PC-3 (cell line): ENCODE data around the gene MPZL3. TPM values are rescaled to one million over a fixed set of nuclear protein-coding genes. Genes with fewer than 3 reads are reported as not detected.

Experiments
- ATAC-seq: fragments of 200-7000 bp; cut with Tn5 transposase; 2 replicates; pipeline ENCODE4 v1.9.1; 2020; ENCODE audit warnings: mild to moderate bottlenecking, moderate library complexity
- BruUV-seq: library from RNA; stranded (reverse); fragments of 400-500 nt; replicated peaks from 2 replicates; lab custom pipeline; 2021; lab: Mats Ljungman, UMichigan
- CTCF ChIA-PET: fragments of 300-600 bp; sonication (Branson Sonifier 250); formaldehyde crosslinking; loops from one replicate; lab custom pipeline; 2022; ENCODE audit warnings: antibody characterized with exemption; lab: Charles Lee
- POLR2A ChIA-PET: fragments of 300-600 bp; sonication (Branson Sonifier 250); formaldehyde crosslinking; loops from one replicate; lab custom pipeline; 2022; ENCODE audit warnings: antibody characterized with exemption; ENCODE audit not compliant: unreplicated experiment; lab: Charles Lee
- DNase-seq: peaks from one replicate; pipeline ENCODE4 v3.0.0-alpha.2; 2015
- H2AFZ ChIP-seq: fragments of 300-600 bp; sonication (generic); 2 replicates; pipeline ENCODE4 v1.6.0; 2016; ENCODE audit warnings: antibody characterized with exemption, low read length
- H3F3A ChIP-seq: fragments of 300-600 bp; sonication (generic); one replicate; pipeline ENCODE4 v1.6.0; 2017; ENCODE audit warnings: antibody characterized with exemption, low read length, control low read depth, mild to moderate bottlenecking; ENCODE audit not compliant: unreplicated experiment
- H3K27ac ChIP-seq: fragments of 300-600 bp; sonication (generic); 2 replicates; pipeline ENCODE4 v1.5.1; 2016; ENCODE audit warnings: mild to moderate bottlenecking, low read length
- H3K27me3 ChIP-seq: fragments of 300-600 bp; sonication (generic); 2 replicates; pipeline ENCODE4 v1.6.1; 2016; ENCODE audit warnings: low read length, mixed read lengths
- H3K36me3 ChIP-seq: fragments of 300-600 bp; sonication (generic); 2 replicates; pipeline ENCODE4 v1.6.1; 2016; ENCODE audit warnings: low read depth, mixed run types, low read length, mixed read lengths
- H3K4me1 ChIP-seq: fragments of 300-600 bp; sonication (generic); 2 replicates; pipeline ENCODE4 v1.5.1; 2016; ENCODE audit warnings: low read length; ENCODE audit not compliant: insufficient read depth
- H3K4me2 ChIP-seq: fragments of 300-600 bp; sonication (generic); 2 replicates; pipeline ENCODE4 v1.6.0; 2016; ENCODE audit warnings: low read length
- H3K4me3 ChIP-seq: fragments of 300-600 bp; sonication (generic); 2 replicates; pipeline ENCODE4 v1.5.1; 2016; ENCODE audit warnings: mild to moderate bottlenecking, low read length, mixed read lengths
- H3K79me2 ChIP-seq: fragments of 300-600 bp; sonication (generic); 2 replicates; pipeline ENCODE4 v1.6.1; 2017; ENCODE audit warnings: low read length, mixed read lengths
- H3K9ac ChIP-seq: fragments of 300-600 bp; sonication (generic); 2 replicates; pipeline ENCODE4 v1.6.0; 2016; ENCODE audit warnings: mild to moderate bottlenecking, low read length
- H3K9me2 ChIP-seq: fragments of 300-600 bp; sonication (generic); replicated peaks from 2 replicates; pipeline ENCODE4 v1.6.1; 2016; ENCODE audit warnings: mixed run types, low read length, mixed read lengths
- H3K9me3 ChIP-seq: fragments of 300-600 bp; sonication (generic); 2 replicates; pipeline ENCODE4 v1.6.1; 2016; ENCODE audit warnings: low read length, mixed read lengths
- H4K20me1 ChIP-seq: fragments of 300-600 bp; sonication (generic); 2 replicates; pipeline ENCODE4 v1.6.1; 2016; ENCODE audit warnings: low read length, mixed read lengths
- EZH2 ChIP-seq: fragments of 300-600 bp; sonication (generic); IDR thresholded peaks from one replicate; pipeline ENCODE4 v1.6.1; 2017; ENCODE audit warnings: antibody characterized with exemption, mild to moderate bottlenecking, low read length; ENCODE audit not compliant: unreplicated experiment
- EZH2phosphoT487 ChIP-seq: fragments of 300-600 bp; sonication (generic); IDR thresholded peaks from 2 replicates; pipeline ENCODE4 v1.6.1; 2018; ENCODE audit warnings: mild to moderate bottlenecking, antibody characterized with exemption, low read length, borderline replicate concordance
- intact Hi-C: fragments of 100-400 bp; cut with micrococcal nuclease; formaldehyde crosslinking; loops from 2 replicates; pipeline ENCODE4 v1.9.0; 2023
- total RNA-seq: library from RNA; depleted of rRNA; stranded (reverse); fragments of >200 nt; gene quantifications from 2 replicates; pipeline ENCODE4 v1.2.3, GENCODE V29; 2014
- TF ChIP-seq, protein P1 (sequence below): fragments of 300-600 bp; sonication (generic); conservative IDR thresholded peaks from 2 replicates; pipeline ENCODE4 v1.5.1; 2017; ENCODE audit warnings: antibody characterized with exemption, low read depth, mild to moderate bottlenecking, low read length

Gene MPZL3
- total RNA-seq, 1 experiment from 2014 or later, result 7.0 TPM

DNA sequence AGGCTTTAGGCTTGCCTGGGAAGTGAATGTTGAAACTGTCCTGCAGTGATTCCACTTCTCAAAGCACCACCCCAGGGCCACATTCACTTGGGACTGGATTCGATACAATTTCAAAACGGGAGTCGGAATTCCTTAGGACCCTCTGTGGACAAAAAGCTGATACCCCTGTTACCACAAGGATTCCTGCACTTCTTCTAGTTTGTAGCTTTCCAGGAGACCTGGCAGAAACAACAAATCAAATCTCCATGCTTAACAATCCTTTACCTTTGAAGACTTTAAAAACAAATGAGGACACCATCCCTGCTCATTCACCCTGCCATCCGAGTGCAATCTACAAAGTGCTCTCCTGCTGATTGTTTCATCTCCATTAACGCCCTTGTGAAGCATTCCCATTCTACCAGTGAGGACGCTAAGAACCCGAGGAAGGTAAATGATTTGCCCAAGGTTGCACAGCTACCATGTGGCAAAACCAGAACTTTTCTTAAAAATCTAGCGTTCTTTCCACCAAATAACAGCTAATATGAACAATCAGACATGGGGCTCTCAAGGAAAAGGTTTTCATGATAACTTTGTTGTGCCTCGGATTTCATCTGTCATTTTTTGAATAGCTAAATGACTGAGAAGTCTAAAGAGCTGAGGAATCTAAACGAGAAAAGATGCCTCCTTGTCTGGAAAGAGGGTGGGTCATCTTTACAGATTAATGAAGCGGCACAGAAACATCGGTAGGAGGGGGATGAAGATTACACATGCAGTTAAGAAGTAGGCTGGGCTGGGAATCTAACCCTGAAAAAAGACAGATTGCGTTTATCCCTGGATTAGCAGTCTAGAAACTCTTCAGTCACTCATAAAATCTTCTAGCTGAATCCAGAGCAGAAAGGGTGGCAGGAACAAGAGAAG, 12.7 kb upstream of the MPZL3 start:
- peaks cover 21% of the 10 kb centered on the region for H3K79me2 ChIP-seq
- intact Hi-C loops, result loop anchor here (2.0 kb wide), 1 partner anchor 26 kb away; no protein-coding TSS in a partner anchor
- H3K4me2 ChIP-seq, result peak overlapping the region; percentile 86

DNA sequence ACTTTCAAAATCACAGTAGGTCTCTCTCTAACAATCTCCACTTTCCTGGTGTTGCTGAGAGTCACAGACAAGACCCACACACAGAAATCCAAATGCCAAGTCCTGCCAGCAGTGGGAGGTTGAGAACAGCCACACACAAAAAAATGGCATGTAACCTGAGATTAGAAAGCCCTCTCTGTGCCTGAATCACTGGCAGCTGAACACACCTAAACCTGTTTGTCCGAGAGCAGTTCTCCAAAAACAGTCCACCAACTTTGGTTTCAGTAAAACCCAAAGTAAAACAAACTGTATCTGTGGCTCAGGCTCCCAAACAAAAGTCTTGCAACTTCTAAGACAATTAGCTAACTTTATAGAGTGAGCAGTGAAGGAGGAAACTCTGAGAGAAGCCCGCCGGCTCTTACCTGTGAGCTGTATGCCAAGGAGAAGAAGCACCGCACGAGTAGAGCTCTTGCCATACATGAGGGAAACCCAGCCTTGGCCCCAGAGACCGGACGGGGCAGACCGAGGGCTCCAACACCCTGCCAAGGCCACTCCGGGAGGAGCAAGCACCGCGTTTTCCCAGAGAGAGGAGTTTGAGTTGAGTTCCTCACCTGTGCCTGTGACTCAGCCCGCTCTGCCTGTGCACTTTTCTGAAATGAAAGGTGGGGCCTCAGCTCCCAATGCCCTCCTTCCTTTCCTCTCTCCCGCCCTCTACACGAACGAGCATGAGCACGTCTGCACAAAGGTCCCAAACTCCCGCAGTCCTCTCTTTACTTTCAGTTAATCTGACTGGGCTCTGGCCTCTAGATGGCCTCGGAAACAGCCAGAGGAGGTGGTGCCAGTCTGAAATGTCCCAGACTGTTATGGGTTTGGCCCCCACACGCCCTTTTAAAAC, 11.8 kb upstream of the MPZL3 start, which contains the start of gene MPZL2:
Gene MPZL2, minus strand, starts transcription at position 603 of the 874 bp plus-strand sequence. Its CDS starts 144 bp downstream, at position 459.
- no peak for TF ChIP-seq EZH2phosphoT487
- no peak for TF ChIP-seq EZH2
- TF ChIP-seq, protein P1, sequence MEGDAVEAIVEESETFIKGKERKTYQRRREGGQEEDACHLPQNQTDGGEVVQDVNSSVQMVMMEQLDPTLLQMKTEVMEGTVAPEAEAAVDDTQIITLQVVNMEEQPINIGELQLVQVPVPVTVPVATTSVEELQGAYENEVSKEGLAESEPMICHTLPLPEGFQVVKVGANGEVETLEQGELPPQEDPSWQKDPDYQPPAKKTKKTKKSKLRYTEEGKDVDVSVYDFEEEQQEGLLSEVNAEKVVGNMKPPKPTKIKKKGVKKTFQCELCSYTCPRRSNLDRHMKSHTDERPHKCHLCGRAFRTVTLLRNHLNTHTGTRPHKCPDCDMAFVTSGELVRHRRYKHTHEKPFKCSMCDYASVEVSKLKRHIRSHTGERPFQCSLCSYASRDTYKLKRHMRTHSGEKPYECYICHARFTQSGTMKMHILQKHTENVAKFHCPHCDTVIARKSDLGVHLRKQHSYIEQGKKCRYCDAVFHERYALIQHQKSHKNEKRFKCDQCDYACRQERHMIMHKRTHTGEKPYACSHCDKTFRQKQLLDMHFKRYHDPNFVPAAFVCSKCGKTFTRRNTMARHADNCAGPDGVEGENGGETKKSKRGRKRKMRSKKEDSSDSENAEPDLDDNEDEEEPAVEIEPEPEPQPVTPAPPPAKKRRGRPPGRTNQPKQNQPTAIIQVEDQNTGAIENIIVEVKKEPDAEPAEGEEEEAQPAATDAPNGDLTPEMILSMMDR, result peak; percentile 46
- peak; percentile 91 for ATAC-seq
- H3K9ac ChIP-seq, result peak within 1 kb of the TSS; percentile 87
- peak within 1 kb of the TSS; percentile 86 for H3K4me2 ChIP-seq
- H3F3A ChIP-seq, result no peaks in the 10 kb centered on the region
- peaks cover 21% of the 10 kb centered on the region for H3K79me2 ChIP-seq
- no peaks in the 10 kb centered on the region for H3K9me3 ChIP-seq
- no peaks in the 10 kb centered on the region for H4K20me1 ChIP-seq
- POLR2A ChIA-PET, result interaction anchor here (0.5 kb wide), 1 partner anchor 51 kb away, joined by 3 read pairs; no protein-coding TSS in a partner anchor
- H3K27ac ChIP-seq, result peak within 1 kb of the TSS; percentile 94
- peaks cover 28% of the 10 kb centered on the region for H3K4me1 ChIP-seq
- CTCF ChIA-PET, result interaction anchor here (0.6 to 0.8 kb wide), 2 partner anchors 27 to 65 kb away, joined by 4 to 7 read pairs; no protein-coding TSS in a partner anchor
- peak within 1 kb of the TSS; percentile 82 for H3K4me3 ChIP-seq
- TSS peak; percentile 61 for BruUV-seq
- DNase-seq, result peak; percentile 95
- H3K27me3 ChIP-seq, result no peaks in the 10 kb centered on the region
- peaks cover 29% of the 10 kb centered on the region for H3K36me3 ChIP-seq
- H3K9me2 ChIP-seq, result no peaks in the 10 kb centered on the region
- peak within 1 kb of the TSS; percentile 77 for H2AFZ ChIP-seq
- intact Hi-C loops, result loop anchor here (2.0 kb wide), 1 partner anchor 27 kb away; no protein-coding TSS in a partner anchor

More for the DNA sequence above, 12.7 kb upstream of the MPZL3 start:
- Histone ChIP-seq H3K4me1 (peaks cover 28% of the 10 kb centered on the region), H3K9me3 (no peaks in the 10 kb centered on the region), H3K36me3 (peaks cover 20% of the 10 kb centered on the region; the same call in 1 of the 2 replicates), H3K27me3 (no peaks in the 10 kb centered on the region), H2AFZ (peak overlapping the region; percentile 77), H3K9ac (peak overlapping the region; percentile 87), H3K9me2 (no peaks in the 10 kb centered on the region), H3K27ac (peak overlapping the region; percentile 94), H3K4me3 (peak overlapping the region; percentile 82), H4K20me1 (no peaks in the 10 kb centered on the region), H3F3A (no peaks in the 10 kb centered on the region)
- DNase-seq (no peak), ATAC-seq (no peak)
- no peak for TF ChIP-seq EZH2phosphoT487
- ChIA-PET CTCF (no interaction called here), POLR2A (no interaction called here)
- BruUV-seq, result no TSS peak

- H3K79me2 ChIP-seq, result peaks cover 21% of the 10 kb centered on the region
- peaks cover 28% of the 10 kb centered on the region for H3K4me1 ChIP-seq
- peak overlapping the region; percentile 94 for H3K27ac ChIP-seq
- H3K4me2 ChIP-seq, result peak overlapping the region; percentile 86
- no peak overlapping the region for H2AFZ ChIP-seq
- no peaks in the 10 kb centered on the region for H3K27me3 ChIP-seq
- TF ChIP-seq EZH2phosphoT487 (no peak), EZH2 (no peak)
- TF ChIP-seq, protein P1, result no peak
- ATAC-seq (no peak), DNase-seq (no peak)
- no TSS peak for BruUV-seq
- peaks cover 36% of the 10 kb centered on the region for H3K36me3 ChIP-seq
- H3F3A ChIP-seq, result no peaks in the 10 kb centered on the region
- no peaks in the 10 kb centered on the region for H3K9me3 ChIP-seq
- no peaks in the 10 kb centered on the region for H3K9me2 ChIP-seq
- ChIA-PET POLR2A (no interaction called here), CTCF (no interaction called here)
- peak overlapping the region; percentile 82 for H3K4me3 ChIP-seq
- intact Hi-C loops, result no loop called here
- H3K9ac ChIP-seq, result peak overlapping the region; percentile 87
- H4K20me1 ChIP-seq, result no peaks in the 10 kb centered on the region
These were observed 10.9 kb upstream of the MPZL3 start for GRCh38 chr11:118263112-118263511.
